Colon (tissue), 2 donors: ENCODE measurements around the gene SEMA3C.

Experiments
- FAIRE-seq: peaks from 2 replicates; lab custom pipeline; 2012; peaks lifted over from hg19 to GRCh38; lab: Jason Lieb, UNC
- donor health status: control.
- donor health status: control.

The SEMA3C gene

DNA sequence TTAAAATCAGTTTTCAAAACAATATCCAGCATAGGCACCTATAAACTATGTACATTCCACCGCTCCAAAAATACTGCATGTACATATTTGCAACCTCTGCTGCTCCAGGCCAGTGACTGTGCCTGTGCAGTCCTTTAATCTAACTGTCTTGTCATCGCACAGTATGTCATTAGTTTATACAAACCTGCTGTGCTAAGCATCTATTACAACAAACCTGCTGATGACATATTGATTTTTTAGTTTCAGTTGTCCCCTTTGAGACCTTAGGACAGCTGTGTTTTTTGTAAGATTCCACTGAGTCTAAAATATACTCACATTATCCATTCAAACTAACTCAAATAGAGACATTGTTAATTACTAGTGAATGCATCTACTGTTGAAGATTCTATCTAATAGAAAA is 33.1 kb downstream of the SEMA3C start:
- no peak for FAIRE-seq

GRCh38 chr7:80884511-80885195 is 34.2 kb downstream of the SEMA3C start:
- peak; percentile 10 for FAIRE-seq

- no peak for FAIRE-seq
Measured at GRCh38 chr7:80883154-80884025, 35.5 kb downstream of the SEMA3C start.

DNA sequence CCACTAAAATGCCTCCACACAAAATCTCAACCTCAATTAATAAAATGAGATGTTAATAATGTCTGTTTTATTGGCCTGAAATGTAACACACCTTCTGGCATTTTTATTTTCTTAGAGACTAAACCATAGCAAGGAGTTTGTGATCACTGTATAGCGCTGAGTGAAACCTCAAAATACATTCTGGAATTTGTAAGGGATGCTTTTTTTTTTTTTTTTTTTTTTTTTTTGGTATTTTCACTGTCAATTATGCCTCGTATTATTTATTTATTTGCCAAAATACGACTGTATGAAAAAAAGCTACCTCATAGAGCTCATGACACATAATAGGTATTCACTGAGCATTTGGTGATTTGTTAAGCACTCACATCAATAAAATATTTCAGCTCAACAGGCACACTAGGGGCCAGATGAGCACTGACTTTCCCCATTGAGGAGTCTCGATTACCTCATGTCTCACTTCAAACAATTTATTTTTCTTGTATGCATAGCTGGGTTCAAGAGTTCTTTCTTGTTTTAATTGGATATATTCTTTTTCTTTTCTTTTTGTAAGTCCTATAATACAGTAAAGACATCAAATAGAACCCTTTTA is 36.5 kb downstream of the SEMA3C start:
- no peak for FAIRE-seq

DNA sequence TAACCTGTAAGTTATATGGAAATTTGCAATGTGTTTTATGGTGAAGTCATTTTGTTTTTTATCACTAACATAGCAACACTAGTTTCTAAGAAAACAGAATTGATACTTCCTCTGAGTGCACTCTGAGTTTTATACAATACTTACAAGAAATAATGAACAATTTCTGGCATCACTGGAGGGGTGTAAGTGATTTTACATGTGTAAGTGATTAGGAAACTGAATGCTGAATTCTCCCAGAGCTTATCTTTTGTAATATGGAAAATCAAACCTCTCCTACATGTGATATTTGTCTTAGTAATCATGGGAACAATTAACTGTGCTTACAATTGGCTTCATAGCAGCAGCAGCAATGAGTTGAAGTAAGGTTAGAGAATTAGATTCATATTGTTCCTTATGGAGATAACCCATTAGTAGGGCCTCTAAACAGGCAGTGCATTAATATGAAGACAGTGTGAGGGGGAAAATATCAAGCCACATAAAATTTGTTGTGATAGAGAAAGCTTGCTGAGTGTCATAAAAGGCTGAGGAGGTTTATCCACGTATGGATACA is 37.4 kb downstream of the SEMA3C start:
- FAIRE-seq, result no peak

- FAIRE-seq, result no peak
Measured at GRCh38 chr7:80879849-80880248, 39.0 kb downstream of the SEMA3C start.

GRCh38 chr7:80876894-80877414 is 41.9 kb downstream of the SEMA3C start:
- no peak for FAIRE-seq

DNA sequence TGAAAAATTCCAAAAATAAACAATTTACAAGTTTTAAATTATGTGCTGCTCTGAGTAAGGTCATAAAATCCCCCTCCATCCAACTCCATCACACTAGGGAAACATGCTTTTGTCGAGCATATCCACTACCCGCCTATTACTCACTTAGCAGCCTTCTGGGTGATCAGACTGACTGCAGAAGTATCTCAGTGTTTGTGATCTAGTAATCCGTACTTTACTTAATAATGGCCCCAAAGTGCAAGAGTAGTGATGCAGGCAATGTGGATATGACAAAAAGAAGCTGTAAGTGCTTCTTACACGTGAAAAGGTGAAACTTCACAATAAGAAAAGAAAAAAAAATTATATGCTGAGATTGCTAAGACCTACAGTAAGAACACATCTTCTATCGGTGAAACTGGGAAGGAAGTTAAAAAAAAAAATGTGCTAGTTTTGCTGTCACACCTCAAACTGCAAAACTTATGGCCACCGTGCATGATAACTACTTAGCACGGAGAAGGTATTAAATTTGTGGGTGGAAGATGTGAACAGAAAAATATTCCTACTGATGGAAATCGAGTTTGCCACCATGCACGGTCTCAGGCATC is 43.2 kb downstream of the SEMA3C start:
- FAIRE-seq, result no peak

DNA sequence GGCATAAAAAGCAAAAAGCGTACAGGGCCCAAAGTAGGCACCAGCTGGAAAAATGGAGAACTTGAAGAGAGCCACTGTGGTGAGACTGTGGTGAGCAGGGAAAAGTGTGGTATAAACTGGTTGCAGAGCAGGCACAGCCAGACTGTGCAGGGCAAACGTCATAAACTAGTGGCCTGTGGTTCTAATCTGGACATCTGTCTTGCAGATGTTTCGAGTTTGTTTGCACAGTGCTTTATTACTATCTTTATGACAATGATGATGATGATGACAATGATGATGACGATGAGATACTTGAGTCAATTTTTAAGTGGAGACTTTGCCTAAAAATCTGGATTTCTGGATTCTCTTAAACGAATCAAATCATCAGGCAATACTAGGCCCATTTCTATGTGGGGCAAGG is 45.7 kb downstream of the SEMA3C start:
- FAIRE-seq, result no peak

DNA sequence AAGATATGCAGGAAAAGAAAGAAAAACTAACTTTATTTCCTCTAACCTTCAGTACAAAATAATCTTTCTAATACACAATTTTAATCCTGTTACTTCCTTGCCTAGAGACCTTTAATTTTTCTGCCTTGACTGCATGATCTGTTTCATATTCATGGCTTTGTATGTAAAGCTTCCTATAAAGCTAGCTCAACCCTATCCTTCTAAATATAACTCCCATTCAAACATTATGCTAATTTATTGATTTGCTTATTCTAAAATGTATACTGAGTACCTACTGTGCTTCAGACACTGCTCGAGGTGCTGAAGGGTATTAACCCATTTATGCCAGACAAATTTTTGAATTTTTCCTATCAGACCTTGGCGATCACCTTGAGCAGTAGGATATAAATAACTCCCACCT is 47.6 kb downstream of the SEMA3C start:
- FAIRE-seq, result no peak

DNA sequence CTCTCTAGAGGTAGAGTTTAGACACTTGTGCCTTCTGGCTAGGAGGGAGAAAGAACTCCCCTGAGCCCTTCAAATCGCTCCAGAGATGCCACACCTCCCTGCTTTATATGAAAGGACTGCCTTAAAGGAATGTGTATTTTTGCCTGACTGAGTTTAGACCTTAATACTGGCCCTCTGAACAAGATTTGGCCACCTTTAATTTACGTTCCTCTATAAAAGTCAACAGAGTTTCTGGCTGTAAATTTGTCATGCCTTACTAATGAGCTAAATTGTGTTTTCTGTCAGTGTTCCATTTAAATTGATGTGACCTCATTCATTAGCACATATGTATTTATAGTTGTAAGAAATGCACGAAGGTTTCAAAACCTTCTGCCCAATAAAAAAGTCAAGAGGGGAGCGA is 48.0 kb downstream of the SEMA3C start:
- no peak for FAIRE-seq

- no peak for FAIRE-seq
Measured at GRCh38 chr7:80869821-80870751, 48.8 kb downstream of the SEMA3C start.

- FAIRE-seq, result no peak
Measured at GRCh38 chr7:80869106-80869784, 49.6 kb downstream of the SEMA3C start.

DNA sequence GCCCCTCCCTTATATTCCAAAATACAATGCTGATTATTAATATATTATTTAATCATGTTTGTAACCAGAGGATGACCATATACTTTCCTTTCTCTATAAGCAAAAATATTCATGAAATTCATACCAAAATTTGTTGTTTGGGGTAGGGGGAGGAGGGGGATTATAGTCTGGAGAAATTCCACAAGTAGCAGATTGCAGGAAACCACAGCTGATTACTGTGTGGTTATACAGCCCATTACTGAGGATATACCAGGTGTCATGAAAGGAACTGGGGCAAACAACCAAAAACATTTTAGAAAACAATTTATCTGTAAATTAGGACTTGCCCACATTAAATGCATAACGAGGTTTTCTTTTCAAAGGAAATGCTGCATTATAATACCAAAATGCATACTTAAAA is 50.3 kb downstream of the SEMA3C start:
- no peak for FAIRE-seq

GRCh38 chr7:80860554-80860953 is 58.3 kb downstream of the SEMA3C start:
- FAIRE-seq, result no peak

- no peak for FAIRE-seq
Measured at GRCh38 chr7:80859272-80859970, 59.4 kb downstream of the SEMA3C start.

GRCh38 chr7:80858141-80858903 is 60.5 kb downstream of the SEMA3C start:
- no peak for FAIRE-seq

DNA sequence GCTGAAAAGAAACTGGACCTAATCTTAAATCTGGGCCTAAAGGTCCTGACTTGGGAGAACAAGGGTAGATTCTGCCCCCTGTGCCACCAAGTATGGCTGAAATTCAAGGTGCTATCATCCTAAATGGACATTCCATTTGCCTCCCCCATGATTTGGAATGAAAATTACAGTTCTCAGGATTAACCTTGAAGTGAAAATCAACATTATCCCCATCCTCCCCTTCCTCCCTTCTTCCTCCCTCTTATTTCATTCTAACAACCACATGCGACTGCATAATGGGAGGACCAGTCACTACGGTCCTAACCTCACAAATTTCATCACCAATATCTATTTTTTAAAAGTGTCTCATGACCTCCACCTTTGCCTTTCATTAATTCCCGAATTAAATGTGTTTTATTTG is 62.1 kb downstream of the SEMA3C start:
- FAIRE-seq, result no peak

- FAIRE-seq, result no peak
Measured at GRCh38 chr7:80851896-80852476, 66.9 kb downstream of the SEMA3C start.
